GM21825 (cell line): Measurements from ENCODE around the gene TIGD4.

Source experiments
- ATAC-seq: cut with Tn5 transposase; IDR thresholded peaks from one replicate; pipeline ENCODE4 v1.9.1; 2021; ENCODE audit warnings: mild to moderate bottlenecking, moderate library complexity; ENCODE audit not compliant: unreplicated experiment

The TIGD4 gene

DNA sequence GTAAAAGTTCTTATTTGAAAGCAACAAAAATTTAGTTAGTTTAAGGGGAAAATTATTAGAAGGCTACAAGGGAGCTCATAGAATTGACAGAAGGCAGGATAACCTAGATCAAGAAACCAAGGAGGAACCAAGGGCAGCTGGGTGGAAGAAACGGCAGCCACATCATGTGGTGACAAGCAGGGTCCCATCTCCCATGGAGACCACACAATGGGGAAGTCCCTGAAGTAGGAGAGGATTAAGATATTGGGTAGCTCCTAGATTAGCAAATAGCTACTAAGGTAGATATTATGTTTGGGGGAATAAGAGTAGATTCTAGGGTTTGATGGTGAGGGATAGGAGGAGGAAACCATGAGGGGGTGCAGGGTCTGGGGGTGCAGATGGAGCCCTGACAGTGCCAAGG is 51.7 kb downstream of the TIGD4 start:
- no peak for ATAC-seq

DNA sequence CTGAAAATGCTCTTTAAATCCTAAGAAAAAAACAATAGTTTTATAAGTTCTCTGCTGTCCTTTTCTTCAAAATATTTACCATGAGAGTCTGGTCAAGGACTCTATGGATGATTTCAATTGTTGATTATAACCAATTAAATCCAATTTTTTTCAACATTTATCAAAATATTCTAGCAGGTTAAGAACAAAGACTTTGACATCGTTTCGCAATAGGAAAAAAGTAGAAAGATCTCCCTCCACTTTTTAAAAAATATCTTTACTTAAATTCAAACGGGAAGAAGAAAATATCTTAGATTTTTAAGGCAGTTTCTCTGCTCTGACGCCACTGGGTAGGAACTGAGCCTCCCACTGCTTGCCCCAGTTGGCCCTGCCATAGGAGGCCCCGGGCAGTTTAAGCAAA is 55.0 kb downstream of the TIGD4 start:
- ATAC-seq = no peak

- no peak for ATAC-seq
Observed at GRCh38 chr4:152723236-152723635, 56.3 kb downstream of the TIGD4 start.

- no peak for ATAC-seq
Observed at GRCh38 chr4:152719801-152720556, 59.6 kb downstream of the TIGD4 start.
